ENCODE results near the gene C4orf17.

GRCh38 chr4:99506781-99507180, 4.0 kb upstream of the C4orf17 start:
- TF ChIP-seq, protein P1, sequence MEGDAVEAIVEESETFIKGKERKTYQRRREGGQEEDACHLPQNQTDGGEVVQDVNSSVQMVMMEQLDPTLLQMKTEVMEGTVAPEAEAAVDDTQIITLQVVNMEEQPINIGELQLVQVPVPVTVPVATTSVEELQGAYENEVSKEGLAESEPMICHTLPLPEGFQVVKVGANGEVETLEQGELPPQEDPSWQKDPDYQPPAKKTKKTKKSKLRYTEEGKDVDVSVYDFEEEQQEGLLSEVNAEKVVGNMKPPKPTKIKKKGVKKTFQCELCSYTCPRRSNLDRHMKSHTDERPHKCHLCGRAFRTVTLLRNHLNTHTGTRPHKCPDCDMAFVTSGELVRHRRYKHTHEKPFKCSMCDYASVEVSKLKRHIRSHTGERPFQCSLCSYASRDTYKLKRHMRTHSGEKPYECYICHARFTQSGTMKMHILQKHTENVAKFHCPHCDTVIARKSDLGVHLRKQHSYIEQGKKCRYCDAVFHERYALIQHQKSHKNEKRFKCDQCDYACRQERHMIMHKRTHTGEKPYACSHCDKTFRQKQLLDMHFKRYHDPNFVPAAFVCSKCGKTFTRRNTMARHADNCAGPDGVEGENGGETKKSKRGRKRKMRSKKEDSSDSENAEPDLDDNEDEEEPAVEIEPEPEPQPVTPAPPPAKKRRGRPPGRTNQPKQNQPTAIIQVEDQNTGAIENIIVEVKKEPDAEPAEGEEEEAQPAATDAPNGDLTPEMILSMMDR (IDR thresholded peaks at IDR 0.05) = no peak
- TF ChIP-seq ZFX (IDR thresholded peaks at IDR 0.05; ENCODE audit: borderline replicate concordance) = no peak

Data from 22Rv1 (cell line).